ENCODE data around the gene SUPT3H.

- TF ChIP-seq POLR2A (IDR thresholded peaks at IDR 0.05) (no peak), CTCF (IDR thresholded peaks at IDR 0.05) (no peak)
Observed at GRCh38 chr6:45299096-45299581, 78.6 kb downstream of the SUPT3H start.

Measured in breast epithelium (tissue), 3 donors.